B cell (primary cell): ENCODE results near the gene OR4X2. TPM values are rescaled to one million over a fixed set of nuclear protein-coding genes. Genes with fewer than 3 reads are reported as not detected.

Experiments used
- ATAC-seq: fragments of 200-7000 bp; cut with Tn5 transposase; one replicate; pipeline ENCODE4 v1.10.0; 2021; ENCODE audit warnings: low read depth, mild to moderate bottlenecking, moderate number of reproducible peaks, moderate library complexity
- CTCF ChIA-PET: fragments of 350-600 bp; sonication (Branson Sonifier 250); formaldehyde crosslinking; loops from one replicate; lab custom pipeline; 2021; ENCODE audit warnings: antibody characterized with exemption, inconsistent platforms; lab: Charles Lee
- POLR2A ChIA-PET: fragments of 350-600 bp; sonication (Branson Sonifier 250); formaldehyde crosslinking; loops from one replicate; lab custom pipeline; 2021; ENCODE audit warnings: antibody characterized with exemption; lab: Charles Lee
- DNase-seq: peaks from one replicate; pipeline ENCODE4 v3.0.0; 2013
- H2AFZ ChIP-seq: 2 replicates; pipeline ENCODE4 v1.6.1; 2012; ENCODE audit warnings: mild to moderate bottlenecking, low read depth, low read length; ENCODE audit not compliant: insufficient read depth, poor library complexity, severe bottlenecking
- H3K27ac ChIP-seq, 2 donors: 1 replicate in 1 of 2; 2 replicates in 1 of 2; pipeline ENCODE4 v1.5.1; 2012 to 2013; ENCODE audit warnings: low read length in 2 of 2, mild to moderate bottlenecking in 2 of 2, moderate library complexity in 1 of 2
- H3K27me3 ChIP-seq, 4 experiments: fragments of 200-600 bp in 1 of 4; sonication (generic) in 1 of 4; replicated peaks in 1 of 4; 1 replicate in 2 of 4; 2 replicates in 2 of 4; pipeline versions ENCODE4 v1.6.1 to v1.7.0; 2013 to 2016; ENCODE audit warnings: low read length in 3 of 4, mild to moderate bottlenecking in 2 of 4, mixed read lengths in 1 of 4, moderate library complexity in 1 of 4; ENCODE audit not compliant: insufficient read depth in 4 of 4, control insufficient read depth in 3 of 4; ENCODE audit errors: control extremely low read depth in 1 of 4
- H3K36me3 ChIP-seq, 2 experiments: replicated peaks in 1 of 2; 1 replicate in 1 of 2; 2 replicates in 1 of 2; pipeline versions ENCODE4 v1.6.1 to v1.7.1; 2013; ENCODE audit warnings: low read length in 1 of 2; ENCODE audit not compliant: insufficient read depth in 2 of 2, control insufficient read depth in 1 of 2; ENCODE audit errors: control extremely low read depth in 1 of 2, extremely low read depth in 1 of 2
- H3K4me1 ChIP-seq, 2 donors: fragments of 200-600 bp in 1 of 2; sonication (generic) in 1 of 2; 1 replicate in 1 of 2; 2 replicates in 1 of 2; pipeline versions ENCODE4 v1.5.1 to v1.6.1; 2013 to 2017; ENCODE audit warnings: low read length in 2 of 2; ENCODE audit not compliant: control insufficient read depth in 2 of 2, insufficient read depth in 2 of 2
- H3K4me2 ChIP-seq: replicated peaks from 2 replicates; pipeline ENCODE3; 2012; ENCODE audit warnings: mild to moderate bottlenecking, low read depth, low read length; ENCODE audit not compliant: poor library complexity, severe bottlenecking
- H3K4me3 ChIP-seq, 5 experiments: fragments of 200-600 bp in 1 of 5; sonication (generic) in 1 of 5; 1 replicate in 3 of 5; 2 replicates in 2 of 5; pipeline versions ENCODE4 v1.5.1 to v1.7.0; 2011 to 2016; ENCODE audit warnings: low read length in 4 of 5, mild to moderate bottlenecking in 4 of 5, low read depth in 2 of 5, control low read depth in 1 of 5, moderate library complexity in 1 of 5; ENCODE audit not compliant: insufficient read depth in 1 of 5; ENCODE audit errors: control extremely low read depth in 1 of 5, extremely low read depth in 1 of 5
- H3K79me2 ChIP-seq: fragments of 200-600 bp; sonication (generic); one replicate; pipeline ENCODE4 v1.6.0; 2016; ENCODE audit warnings: low read length; ENCODE audit not compliant: control insufficient read depth, insufficient read depth
- H3K9ac ChIP-seq: fragments of 200-600 bp; sonication (generic); 2 replicates; pipeline ENCODE4 v1.6.1; 2017; ENCODE audit warnings: mild to moderate bottlenecking, low read length, moderate library complexity
- H3K9me3 ChIP-seq, 3 donors: one replicate each; pipeline versions ENCODE4 v1.6.1 to v1.7.1; 2013; ENCODE audit warnings: low read length in 2 of 3; ENCODE audit not compliant: control insufficient read depth in 2 of 3, insufficient read depth in 1 of 3; ENCODE audit errors: control extremely low read depth in 1 of 3
- H4K20me1 ChIP-seq: 2 replicates; pipeline ENCODE4 v1.6.0; 2012; ENCODE audit warnings: mild to moderate bottlenecking, low read length; ENCODE audit not compliant: insufficient read depth, control insufficient read depth, poor library complexity, severe bottlenecking
- H3K27ac Mint-ChIP-seq: one replicate; pipeline ENCODE4 v1.8.0; 2021; ENCODE audit warnings: mixed read lengths
- H3K27me3 Mint-ChIP-seq: one replicate; pipeline ENCODE4 v1.8.0; 2021; ENCODE audit warnings: mixed read lengths
- H3K4me1 Mint-ChIP-seq: one replicate; pipeline ENCODE4 v1.8.0; 2021; ENCODE audit warnings: mixed read lengths
- H3K4me3 Mint-ChIP-seq: one replicate; pipeline ENCODE4 v1.8.0; 2021; ENCODE audit warnings: mixed read lengths
- H3K9me3 Mint-ChIP-seq: one replicate; pipeline ENCODE4 v1.8.0; 2022; ENCODE audit warnings: mixed read lengths; ENCODE audit not compliant: insufficient read depth
- EZH2 ChIP-seq: IDR thresholded peaks from 2 replicates; pipeline ENCODE4 v1.6.1; 2012; ENCODE audit warnings: borderline replicate concordance, low read depth, mild to moderate bottlenecking, moderate library complexity, low read length; ENCODE audit not compliant: insufficient read depth, poor library complexity, severe bottlenecking
- WGBS: methylation state at CpG from one replicate; pipeline ENCODE4 v1.1.5; 2013; ENCODE audit warnings: missing lambda C conversion rate; ENCODE audit not compliant: insufficient coverage; 5-methylcytosine and 5-hydroxymethylcytosine counted together
- intact Hi-C: fragments of 100-400 bp; cut with micrococcal nuclease; formaldehyde crosslinking; loops from one replicate; pipeline ENCODE4 v1.10.0; 2022
- polyA plus RNA-seq: library from polyadenylated mRNA; depleted of rRNA; stranded (reverse); fragments of >200 nt; gene quantifications from 2 replicates; pipeline ENCODE4 v1.2.3, GENCODE V29; 2012
- total RNA-seq, 2 donors: library from RNA; stranded (reverse); fragments of 120-200 nt in 1 of 2; gene quantifications; 1 replicate in 1 of 2; 2 replicates in 1 of 2; pipeline versions ENCODE4 v1.2.3 to v1.2.4, GENCODE V29; 2013 to 2022
- TF ChIP-seq, protein P1 (sequence below): fragments of 200-600 bp; IDR thresholded peaks from one replicate; pipeline ENCODE4 v1.8.0; 2022; ENCODE audit warnings: antibody characterized with exemption, mild to moderate bottlenecking

Gene OR4X2
- total and polyA plus RNA-seq, 2 donors (not counting 1 experiment from before 2014, with no cell fraction given): not detected

DNA sequence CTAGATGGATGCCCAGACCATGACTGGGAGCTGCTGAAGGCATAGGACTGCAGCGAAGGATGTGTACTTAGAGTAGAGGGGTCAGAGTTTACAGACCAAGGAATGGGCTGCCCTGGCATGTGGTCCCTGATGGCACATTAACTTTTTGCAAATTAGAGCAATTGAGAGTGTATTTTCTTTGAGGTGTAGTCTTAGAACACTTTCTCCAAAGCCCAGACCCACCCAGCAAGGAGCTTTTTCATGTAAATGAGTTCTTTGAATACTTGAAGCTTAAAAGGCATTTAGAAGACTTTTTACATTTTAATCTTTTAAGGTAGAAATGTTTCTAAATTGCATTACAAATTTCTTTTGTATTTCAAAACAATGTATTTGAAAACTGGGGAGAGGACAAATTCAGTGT lies 27.7 kb downstream of the OR4X2 start:
- Mint-ChIP-seq H3K4me1 (no peaks in the 10 kb centered on the region), H3K27ac (no peak overlapping the region), H3K4me3 (no peak overlapping the region), H3K27me3 (peaks cover 13% of the 10 kb centered on the region), H3K9me3 (no peaks in the 10 kb centered on the region)
- H3K4me3 ChIP-seq: no peak overlapping the region
- POLR2A ChIA-PET: no interaction called here
- DNase-seq: no peak
- no peaks in the 10 kb centered on the region for H3K79me2 ChIP-seq
- TF ChIP-seq, protein P1, sequence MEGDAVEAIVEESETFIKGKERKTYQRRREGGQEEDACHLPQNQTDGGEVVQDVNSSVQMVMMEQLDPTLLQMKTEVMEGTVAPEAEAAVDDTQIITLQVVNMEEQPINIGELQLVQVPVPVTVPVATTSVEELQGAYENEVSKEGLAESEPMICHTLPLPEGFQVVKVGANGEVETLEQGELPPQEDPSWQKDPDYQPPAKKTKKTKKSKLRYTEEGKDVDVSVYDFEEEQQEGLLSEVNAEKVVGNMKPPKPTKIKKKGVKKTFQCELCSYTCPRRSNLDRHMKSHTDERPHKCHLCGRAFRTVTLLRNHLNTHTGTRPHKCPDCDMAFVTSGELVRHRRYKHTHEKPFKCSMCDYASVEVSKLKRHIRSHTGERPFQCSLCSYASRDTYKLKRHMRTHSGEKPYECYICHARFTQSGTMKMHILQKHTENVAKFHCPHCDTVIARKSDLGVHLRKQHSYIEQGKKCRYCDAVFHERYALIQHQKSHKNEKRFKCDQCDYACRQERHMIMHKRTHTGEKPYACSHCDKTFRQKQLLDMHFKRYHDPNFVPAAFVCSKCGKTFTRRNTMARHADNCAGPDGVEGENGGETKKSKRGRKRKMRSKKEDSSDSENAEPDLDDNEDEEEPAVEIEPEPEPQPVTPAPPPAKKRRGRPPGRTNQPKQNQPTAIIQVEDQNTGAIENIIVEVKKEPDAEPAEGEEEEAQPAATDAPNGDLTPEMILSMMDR: no peak
- no peak for TF ChIP-seq EZH2
- H3K9ac ChIP-seq: no peak overlapping the region
- H3K4me2 ChIP-seq: no peak overlapping the region
- no peaks in the 10 kb centered on the region for H4K20me1 ChIP-seq
- H3K27ac ChIP-seq: no peak overlapping the region
- H3K4me1 ChIP-seq: no peaks in the 10 kb centered on the region
- H3K27me3 ChIP-seq: no peaks in the 10 kb centered on the region
- WGBS: no CpG with 5 or more reads among the region's 1 CpG
- no peak for ATAC-seq
- no peaks in the 10 kb centered on the region for H3K9me3 ChIP-seq
- H2AFZ ChIP-seq: no peak overlapping the region
- no peaks in the 10 kb centered on the region for H3K36me3 ChIP-seq
- intact Hi-C loops: no loop called here
- CTCF ChIA-PET: no interaction called here

Other genes starting within 250 kb of the OR4X2 start
- gene OR4B1, start 28.3 kb upstream of the OR4X2 start, total RNA-seq: not detected in 2 replicates
- not detected in 2 replicates for gene OR4B1, start 28.3 kb upstream of the OR4X2 start, polyA plus RNA-seq
- not detected in 2 replicates for gene OR4X1, start 18.8 kb downstream of the OR4X2 start, total RNA-seq
- gene OR4X1, start 18.8 kb downstream of the OR4X2 start, polyA plus RNA-seq: not detected in 2 replicates
- not detected in 2 replicates for gene OR4S1, start 61.1 kb downstream of the OR4X2 start, total RNA-seq
- gene OR4S1, start 61.1 kb downstream of the OR4X2 start, polyA plus RNA-seq: not detected in 2 replicates
- not detected in 2 replicates for gene OR4C3, start 79.8 kb downstream of the OR4X2 start, total RNA-seq
- not detected in 2 replicates for gene OR4C3, start 79.8 kb downstream of the OR4X2 start, polyA plus RNA-seq
- gene OR4C5, start 121.4 kb downstream of the OR4X2 start, total RNA-seq: not detected in 2 replicates
- not detected in 2 replicates for gene OR4C5, start 121.4 kb downstream of the OR4X2 start, polyA plus RNA-seq
- not detected in 2 replicates for gene OR4A47, start 243.7 kb downstream of the OR4X2 start, total RNA-seq
- gene OR4A47, start 243.7 kb downstream of the OR4X2 start, polyA plus RNA-seq: not detected in 2 replicates